Nephron progenitor cell (in vitro differentiated cells): ENCODE data around the gene CNTNAP2.

Experiments
- DNase-seq: peaks from one replicate; pipeline ENCODE4 v3.0.0; 2021
- H3K27ac Mint-ChIP-seq: 2 replicates; pipeline ENCODE4 v1.8.0; 2021; ENCODE audit warnings: mild to moderate bottlenecking, moderate library complexity, mixed read lengths
- H3K27me3 Mint-ChIP-seq: 2 replicates; pipeline ENCODE4 v1.8.0; 2021; ENCODE audit warnings: mild to moderate bottlenecking, low read depth, mixed read lengths; ENCODE audit not compliant: poor library complexity
- H3K36me3 Mint-ChIP-seq: 2 replicates; pipeline ENCODE4 v1.8.0; 2021; ENCODE audit warnings: low read depth, mixed read lengths
- H3K4me1 Mint-ChIP-seq: 2 replicates; pipeline ENCODE4 v1.8.0; 2021; ENCODE audit warnings: mixed read lengths
- H3K4me3 Mint-ChIP-seq: 2 replicates; pipeline ENCODE4 v1.8.0; 2021; ENCODE audit warnings: mild to moderate bottlenecking, moderate library complexity, mixed read lengths
- H3K9me3 Mint-ChIP-seq: 2 replicates; pipeline ENCODE4 v1.8.0; 2021; ENCODE audit warnings: mild to moderate bottlenecking, moderate library complexity, mixed read lengths
- CTCF ChIP-seq: fragments of 200-600 bp; sonication (generic); IDR thresholded peaks from 2 replicates; pipeline ENCODE4 v1.5.0; 2021; ENCODE audit warnings: antibody characterized with exemption

Gene CNTNAP2

GRCh38 chr7:146503844-146504243 is 387.2 kb downstream of the CNTNAP2 start:
- Mint-ChIP-seq H3K27me3 (no peaks in the 10 kb centered on the region), H3K36me3 (no peaks in the 10 kb centered on the region), H3K4me3 (no peak overlapping the region), H3K4me1 (no peaks in the 10 kb centered on the region), H3K27ac (no peak overlapping the region), H3K9me3 (peaks cover 47% of the 10 kb centered on the region)
- DNase-seq, result no peak
- TF ChIP-seq CTCF, result no peak

- no peak for TF ChIP-seq CTCF
- peaks cover 69% of the 10 kb centered on the region for H3K9me3 Mint-ChIP-seq
- peaks cover 7% of the 10 kb centered on the region for H3K36me3 Mint-ChIP-seq
- no peak overlapping the region for H3K27ac Mint-ChIP-seq
- DNase-seq, result no peak
- H3K27me3 Mint-ChIP-seq, result peaks cover 2% of the 10 kb centered on the region
- no peak overlapping the region for H3K4me3 Mint-ChIP-seq
- no peaks in the 10 kb centered on the region for H3K4me1 Mint-ChIP-seq
Measured at GRCh38 chr7:146510088-146510680, 393.6 kb downstream of the CNTNAP2 start.

GRCh38 chr7:146514304-146514703 is 397.7 kb downstream of the CNTNAP2 start:
- Mint-ChIP-seq H3K4me3 (no peak overlapping the region), H3K9me3 (peaks cover 63% of the 10 kb centered on the region), H3K4me1 (no peaks in the 10 kb centered on the region), H3K27me3 (no peaks in the 10 kb centered on the region), H3K36me3 (peaks cover 7% of the 10 kb centered on the region), H3K27ac (no peak overlapping the region)
- DNase-seq, result no peak
- TF ChIP-seq CTCF, result no peak

- no peak overlapping the region for H3K27ac Mint-ChIP-seq
- no peaks in the 10 kb centered on the region for H3K36me3 Mint-ChIP-seq
- TF ChIP-seq CTCF, result no peak
- no peak overlapping the region for H3K4me3 Mint-ChIP-seq
- no peak for DNase-seq
- H3K9me3 Mint-ChIP-seq, result no peaks in the 10 kb centered on the region
- peaks cover 9% of the 10 kb centered on the region for H3K27me3 Mint-ChIP-seq
- peaks cover 5% of the 10 kb centered on the region for H3K4me1 Mint-ChIP-seq
Measured at GRCh38 chr7:146528581-146528980, 412.0 kb downstream of the CNTNAP2 start.

- peak; percentile 5 for DNase-seq
- Mint-ChIP-seq H3K27me3 (no peaks in the 10 kb centered on the region), H3K9me3 (peaks cover 5% of the 10 kb centered on the region), H3K4me1 (peaks cover 46% of the 10 kb centered on the region), H3K27ac (peak overlapping the region; percentile 53), H3K4me3 (no peak overlapping the region), H3K36me3 (no peaks in the 10 kb centered on the region)
- TF ChIP-seq CTCF, result no peak
Measured at GRCh38 chr7:146539836-146540235, 423.2 kb downstream of the CNTNAP2 start.

GRCh38 chr7:146542101-146542500 is 425.5 kb downstream of the CNTNAP2 start:
- H3K36me3 Mint-ChIP-seq, result no peaks in the 10 kb centered on the region
- peaks cover 8% of the 10 kb centered on the region for H3K9me3 Mint-ChIP-seq
- H3K4me1 Mint-ChIP-seq, result peaks cover 46% of the 10 kb centered on the region
- no peaks in the 10 kb centered on the region for H3K27me3 Mint-ChIP-seq
- peak overlapping the region; percentile 43 for H3K27ac Mint-ChIP-seq
- no peak overlapping the region for H3K4me3 Mint-ChIP-seq
- TF ChIP-seq CTCF, result no peak
- no peak for DNase-seq
